Osteoblast (primary cell): Measurements from ENCODE around the gene FRMD4B. TPM values are rescaled to one million over a fixed set of nuclear protein-coding genes. Genes with fewer than 3 reads are reported as not detected.

ENCODE experiments used
- DNase-seq: peaks from one replicate; pipeline ENCODE4 v3.0.0; 2011; ENCODE audit warnings: low spot score, mixed read lengths; ENCODE audit not compliant: insufficient read length; ENCODE audit errors: missing footprints
- H2AFZ ChIP-seq: 2 replicates; pipeline ENCODE4 v1.6.0; 2011; ENCODE audit warnings: mild to moderate bottlenecking, low read length
- H3K27ac ChIP-seq: 2 replicates; pipeline ENCODE4 v1.5.1; 2011; ENCODE audit warnings: mild to moderate bottlenecking, low read depth, low read length, moderate library complexity
- H3K27me3 ChIP-seq: 2 replicates; pipeline ENCODE4 v1.6.0; 2012; ENCODE audit warnings: mild to moderate bottlenecking, control low read depth, inconsistent platforms, low read length, moderate library complexity; ENCODE audit not compliant: insufficient read depth
- H3K36me3 ChIP-seq: 2 replicates; pipeline ENCODE4 v1.5.1; 2011; ENCODE audit warnings: mild to moderate bottlenecking, low read length, control low read depth, moderate library complexity; ENCODE audit not compliant: insufficient read depth
- H3K4me1 ChIP-seq: 2 replicates; pipeline ENCODE4 v1.5.1; 2011; ENCODE audit warnings: mild to moderate bottlenecking, low read length, control low read depth, moderate library complexity; ENCODE audit not compliant: insufficient read depth
- H3K4me2 ChIP-seq: 2 replicates; pipeline ENCODE4 v1.6.0; 2011; ENCODE audit warnings: mild to moderate bottlenecking, low read length; ENCODE audit not compliant: insufficient read depth
- H3K4me3 ChIP-seq: fragments of 200-600 bp; sonication (generic); 3 replicates; pipeline ENCODE4 v1.5.1; 2012; ENCODE audit warnings: mild to moderate bottlenecking, low read length, inconsistent platforms; ENCODE audit not compliant: insufficient read depth
- H3K79me2 ChIP-seq: 2 replicates; pipeline ENCODE4 v1.6.0; 2012; ENCODE audit warnings: mild to moderate bottlenecking, low read length, control low read depth, inconsistent platforms; ENCODE audit not compliant: insufficient read depth
- H3K9me3 ChIP-seq: 2 replicates; pipeline ENCODE4 v1.5.1; 2011; ENCODE audit warnings: low read depth, low read length, control low read depth
- H4K20me1 ChIP-seq: 2 replicates; pipeline ENCODE4 v1.6.0; 2012; ENCODE audit warnings: mild to moderate bottlenecking, low read length, control low read depth; ENCODE audit not compliant: insufficient read depth
- total RNA-seq: library from RNA; depleted of rRNA; stranded (reverse); fragments of >200 nt; gene quantifications from 2 replicates; pipeline ENCODE4 v1.2.3, GENCODE V29; 2012
- TF ChIP-seq, protein P1 (sequence below): IDR thresholded peaks from 2 replicates; pipeline ENCODE4 v1.5.1; 2011; ENCODE audit warnings: mild to moderate bottlenecking, low read depth, low read length, moderate library complexity; ENCODE audit errors: extremely low read depth

Gene FRMD4B
- total RNA-seq, 1 donor: 0.72 TPM

- H3K36me3 ChIP-seq: no peaks in the 10 kb centered on the region
Observed at GRCh38 chr3:69201658-69202057, 184.2 kb downstream of the FRMD4B start.

DNA sequence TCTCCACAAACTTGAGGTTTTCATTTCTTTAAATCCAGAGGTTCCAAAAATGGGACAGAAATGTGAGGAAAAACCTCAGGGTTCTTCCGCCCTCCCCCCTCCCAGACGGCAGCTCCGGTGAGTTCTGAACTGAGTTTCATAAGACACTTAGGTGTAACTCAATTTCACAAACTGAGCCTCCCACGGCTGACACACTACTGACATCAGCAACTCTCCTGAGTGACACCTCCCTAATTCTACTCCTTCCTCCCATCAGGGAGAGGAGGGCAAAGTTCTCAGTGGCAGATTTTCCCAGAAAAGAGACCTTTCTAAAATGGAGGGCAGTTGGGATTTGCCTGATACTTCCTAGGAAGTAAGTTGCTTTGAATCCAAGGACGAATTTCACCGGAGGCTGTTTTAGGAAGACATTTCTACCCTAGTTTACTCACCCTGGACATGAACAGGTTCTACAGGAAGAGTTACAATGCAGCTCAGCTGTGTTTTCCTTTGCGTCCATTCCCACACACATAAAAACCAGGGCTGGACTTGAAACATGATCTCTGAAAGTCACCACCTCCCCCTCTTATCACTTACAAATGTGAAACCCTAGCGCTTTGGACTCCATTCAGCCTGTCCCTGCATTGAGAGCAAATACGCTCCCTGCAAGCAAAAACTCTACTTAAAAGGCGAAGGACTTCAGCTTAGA lies 185.4 kb downstream of the FRMD4B start:
- no peaks in the 10 kb centered on the region for H3K9me3 ChIP-seq
- no peak overlapping the region for H3K4me2 ChIP-seq
- no peaks in the 10 kb centered on the region for H3K36me3 ChIP-seq
- H3K79me2 ChIP-seq: no peaks in the 10 kb centered on the region
- no peak overlapping the region for H3K27ac ChIP-seq
- no peaks in the 10 kb centered on the region for H3K4me1 ChIP-seq
- H3K4me3 ChIP-seq: no peak overlapping the region
- no peaks in the 10 kb centered on the region for H4K20me1 ChIP-seq
- TF ChIP-seq, protein P1, sequence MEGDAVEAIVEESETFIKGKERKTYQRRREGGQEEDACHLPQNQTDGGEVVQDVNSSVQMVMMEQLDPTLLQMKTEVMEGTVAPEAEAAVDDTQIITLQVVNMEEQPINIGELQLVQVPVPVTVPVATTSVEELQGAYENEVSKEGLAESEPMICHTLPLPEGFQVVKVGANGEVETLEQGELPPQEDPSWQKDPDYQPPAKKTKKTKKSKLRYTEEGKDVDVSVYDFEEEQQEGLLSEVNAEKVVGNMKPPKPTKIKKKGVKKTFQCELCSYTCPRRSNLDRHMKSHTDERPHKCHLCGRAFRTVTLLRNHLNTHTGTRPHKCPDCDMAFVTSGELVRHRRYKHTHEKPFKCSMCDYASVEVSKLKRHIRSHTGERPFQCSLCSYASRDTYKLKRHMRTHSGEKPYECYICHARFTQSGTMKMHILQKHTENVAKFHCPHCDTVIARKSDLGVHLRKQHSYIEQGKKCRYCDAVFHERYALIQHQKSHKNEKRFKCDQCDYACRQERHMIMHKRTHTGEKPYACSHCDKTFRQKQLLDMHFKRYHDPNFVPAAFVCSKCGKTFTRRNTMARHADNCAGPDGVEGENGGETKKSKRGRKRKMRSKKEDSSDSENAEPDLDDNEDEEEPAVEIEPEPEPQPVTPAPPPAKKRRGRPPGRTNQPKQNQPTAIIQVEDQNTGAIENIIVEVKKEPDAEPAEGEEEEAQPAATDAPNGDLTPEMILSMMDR: no peak
- no peaks in the 10 kb centered on the region for H3K27me3 ChIP-seq
- H2AFZ ChIP-seq: peak overlapping the region; percentile 20
- DNase-seq: no peak

More at GRCh38 chr3:69201658-69202057, 184.2 kb downstream of the FRMD4B start:
- no peaks in the 10 kb centered on the region for H4K20me1 ChIP-seq
- no peak overlapping the region for H3K4me2 ChIP-seq
- no peaks in the 10 kb centered on the region for H3K9me3 ChIP-seq
- no peaks in the 10 kb centered on the region for H3K79me2 ChIP-seq
- DNase-seq: no peak
- TF ChIP-seq, protein P1: no peak
- no peaks in the 10 kb centered on the region for H3K4me1 ChIP-seq
- no peak overlapping the region for H3K27ac ChIP-seq
- H3K27me3 ChIP-seq: no peaks in the 10 kb centered on the region
- H3K4me3 ChIP-seq: no peak overlapping the region
- no peak overlapping the region for H2AFZ ChIP-seq

DNA sequence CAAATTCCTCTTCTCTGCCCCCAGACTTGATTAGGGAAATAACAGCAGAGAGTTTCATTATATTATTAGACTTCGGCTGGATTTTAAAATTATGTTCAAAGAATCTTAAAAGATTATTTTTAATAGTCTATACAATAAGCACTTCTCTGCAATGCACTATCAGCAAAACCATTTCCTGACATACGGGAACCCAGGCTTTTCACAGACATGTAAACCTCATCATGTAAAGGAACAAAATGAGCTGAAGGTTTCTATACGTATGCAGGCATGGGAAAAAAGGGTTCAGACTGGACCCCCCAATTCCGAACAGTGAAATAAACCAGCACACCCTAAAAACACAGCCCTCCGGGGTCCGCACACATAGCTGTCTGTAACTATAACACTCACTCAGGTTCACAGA lies 185.9 kb downstream of the FRMD4B start:
- no peak overlapping the region for H3K27ac ChIP-seq
- DNase-seq: no peak
- TF ChIP-seq, protein P1: no peak
- no peak overlapping the region for H3K4me3 ChIP-seq
- H3K27me3 ChIP-seq: peaks cover 2% of the 10 kb centered on the region
- no peaks in the 10 kb centered on the region for H4K20me1 ChIP-seq
- H2AFZ ChIP-seq: no peak overlapping the region
- no peaks in the 10 kb centered on the region for H3K9me3 ChIP-seq
- no peaks in the 10 kb centered on the region for H3K36me3 ChIP-seq
- no peaks in the 10 kb centered on the region for H3K79me2 ChIP-seq
- no peak overlapping the region for H3K4me2 ChIP-seq
- no peaks in the 10 kb centered on the region for H3K4me1 ChIP-seq

DNA sequence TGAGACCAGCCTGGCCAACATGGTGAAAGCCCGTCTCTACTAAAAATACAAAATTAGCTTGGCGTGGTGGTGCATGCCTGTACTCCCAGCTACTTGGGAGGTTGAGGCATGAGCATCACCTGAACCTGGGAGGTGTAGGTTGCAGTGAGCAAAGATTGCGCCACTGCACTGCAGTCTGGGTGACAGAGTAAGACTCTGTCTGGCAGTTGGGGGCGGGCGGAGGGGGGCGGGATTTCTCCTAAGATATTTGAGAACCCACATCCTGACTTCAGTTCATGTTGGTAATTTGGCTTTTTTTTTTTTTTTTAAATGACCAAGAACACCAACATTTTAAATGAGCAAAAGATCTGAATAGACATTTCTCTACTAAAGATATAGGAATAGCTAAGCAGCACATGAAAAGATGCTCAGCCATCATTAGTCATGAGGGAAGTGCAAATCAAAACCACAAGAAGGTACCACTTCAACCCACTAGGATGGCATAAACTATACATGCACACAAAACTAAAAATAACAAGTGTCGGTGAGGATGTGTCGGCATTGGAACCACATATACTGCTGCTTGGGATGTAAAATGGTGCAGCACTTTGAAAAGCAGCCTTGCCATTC lies 187.9 kb downstream of the FRMD4B start:
- Histone ChIP-seq H3K4me3 (no peak overlapping the region), H3K79me2 (no peaks in the 10 kb centered on the region), H2AFZ (no peak overlapping the region), H4K20me1 (no peaks in the 10 kb centered on the region), H3K4me2 (no peak overlapping the region), H3K4me1 (no peaks in the 10 kb centered on the region), H3K27me3 (peaks cover 4% of the 10 kb centered on the region), H3K36me3 (no peaks in the 10 kb centered on the region), H3K9me3 (no peaks in the 10 kb centered on the region), H3K27ac (no peak overlapping the region)
- TF ChIP-seq, protein P1: no peak
- no peak for DNase-seq
